HPDE6-E6E7 (cell line): Measurements from ENCODE around the gene INO80D.
"Not testable (repeated sequence)": the region's sequence is repeated elsewhere in the genome, so short reads cannot be mapped to it uniquely, and the experiment has no call there.

Source experiments
- DNase-seq: peaks from one replicate; pipeline ENCODE4 v3.0.0; 2011; ENCODE audit warnings: missing footprints; ENCODE audit errors: extremely low spot score

Gene INO80D

DNA sequence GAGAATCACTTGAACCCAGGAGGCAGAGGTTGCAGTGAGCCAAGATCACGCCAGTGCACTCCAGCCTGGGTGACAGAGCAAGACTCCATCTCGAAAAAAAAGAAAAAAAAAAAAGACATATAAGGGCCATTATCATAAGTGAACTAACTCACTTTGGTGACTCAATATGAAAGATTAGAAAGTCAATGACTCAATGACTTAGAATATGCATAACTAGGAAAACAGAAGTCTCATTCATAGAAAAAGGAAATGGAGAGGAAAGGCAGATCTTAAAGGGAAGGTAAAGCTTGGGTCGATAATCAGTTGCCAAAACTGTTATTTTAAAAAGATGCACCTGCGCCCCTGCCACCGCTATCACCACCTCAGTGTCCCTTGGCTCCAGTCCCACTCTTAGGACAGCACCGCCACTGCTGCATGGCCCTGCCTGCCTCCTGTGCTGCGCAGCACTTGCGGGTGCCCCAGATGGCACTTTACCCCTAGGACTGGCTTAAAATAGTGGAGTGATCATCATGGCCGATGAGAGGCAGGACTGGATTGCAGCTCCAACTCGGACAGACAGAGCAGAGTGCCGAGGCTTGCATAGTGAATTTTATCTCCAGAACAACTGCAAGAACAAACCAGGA is 54.7 kb downstream of the INO80D start:
- DNase-seq: peak; percentile 6

DNA sequence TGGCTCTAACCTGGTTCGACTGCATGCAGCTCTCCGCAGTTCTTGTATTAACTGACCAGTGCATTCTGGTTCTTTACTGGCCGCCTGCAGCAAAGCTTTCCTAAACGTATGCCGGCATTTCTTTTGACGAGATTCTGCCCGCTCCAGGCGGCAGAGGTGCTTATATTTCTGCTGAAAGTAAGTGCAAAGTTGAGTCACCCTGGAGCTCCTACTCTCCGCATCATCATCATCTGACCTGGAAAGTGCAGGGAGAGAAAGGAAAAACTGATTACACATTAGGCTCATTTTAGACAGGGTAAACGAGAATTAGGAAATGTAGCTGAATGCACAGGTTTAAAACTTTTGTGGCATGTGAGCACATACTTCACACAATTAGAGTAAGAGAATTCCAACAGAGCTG is 57.9 kb downstream of the INO80D start:
- no peak for DNase-seq

DNA sequence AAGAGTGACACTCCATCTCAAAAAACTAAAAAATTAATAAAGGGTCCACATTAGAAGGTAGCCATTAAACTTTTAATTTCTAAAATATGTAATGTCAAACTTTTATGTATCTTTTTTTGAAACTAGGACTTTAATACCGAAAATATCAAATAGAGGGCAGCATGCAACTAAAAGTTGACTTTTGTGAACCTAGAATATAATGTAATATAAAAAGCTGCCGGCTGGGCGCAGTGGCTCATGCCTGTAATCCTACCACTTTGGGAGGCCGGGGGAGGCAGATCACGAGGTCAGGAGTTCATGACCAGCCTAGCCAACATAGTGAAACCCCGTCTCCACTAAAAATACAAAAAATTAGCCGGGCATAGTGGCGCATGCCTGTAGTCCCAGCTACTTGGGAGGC is 62.8 kb downstream of the INO80D start:
- no peak for DNase-seq

DNA sequence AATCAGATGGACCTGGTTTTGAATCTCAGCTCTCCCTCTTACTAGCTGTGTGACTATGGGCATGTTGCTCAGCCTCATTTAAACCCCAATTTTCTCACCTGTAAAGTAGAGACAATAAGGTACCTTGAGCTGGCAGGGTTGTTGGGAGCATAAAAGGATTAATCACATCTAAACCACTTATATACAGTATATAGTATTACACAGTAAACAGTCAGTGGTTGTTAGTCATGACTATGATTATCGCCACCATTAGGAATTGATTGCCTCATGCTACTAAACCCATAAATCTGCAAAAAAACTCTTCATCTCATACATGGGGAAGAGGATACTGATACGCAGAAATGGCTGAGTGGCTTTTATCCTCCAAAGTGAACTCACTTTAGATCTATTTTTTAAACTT is 65.8 kb downstream of the INO80D start:
- no peak for DNase-seq

DNA sequence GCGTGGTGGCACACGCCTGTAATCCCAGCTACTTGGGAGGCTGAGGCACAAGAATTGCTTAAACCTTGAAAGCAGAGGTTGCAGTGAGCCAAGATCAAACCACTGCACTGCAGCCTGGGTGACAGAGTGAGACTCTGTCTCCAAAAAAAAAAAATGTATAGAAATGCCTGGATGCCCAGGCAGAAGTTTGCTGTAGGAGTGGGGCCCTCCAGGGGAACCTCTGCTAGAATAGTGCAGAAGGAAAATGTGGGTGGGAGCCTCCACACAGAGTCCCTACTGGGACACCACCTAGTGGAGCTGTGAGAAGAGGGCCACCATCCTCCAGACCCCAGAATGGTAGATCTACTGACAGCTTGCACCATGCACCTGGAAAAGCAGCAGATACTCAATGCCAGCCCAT is 70.2 kb downstream of the INO80D start:
- DNase-seq: not testable (repeated sequence)

DNA sequence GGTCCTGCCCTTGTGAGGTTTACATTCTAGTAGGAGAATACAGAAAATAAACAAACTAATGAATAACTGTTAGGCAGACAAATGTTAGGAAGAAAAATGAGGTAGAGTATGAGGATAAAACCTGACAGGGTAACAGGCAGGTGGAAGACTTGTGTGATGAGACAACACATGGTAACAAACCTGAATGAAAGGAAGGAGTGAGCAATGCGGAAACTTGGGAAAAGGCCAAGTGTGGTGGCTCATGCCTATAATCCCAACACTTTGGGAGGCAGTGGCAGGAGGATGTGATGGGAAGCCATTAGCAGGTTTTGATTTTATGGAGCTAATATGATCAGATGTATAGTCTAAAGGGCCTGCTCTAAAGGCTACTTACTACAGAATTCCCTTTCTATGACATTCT is 74.2 kb downstream of the INO80D start:
- DNase-seq: no peak

DNA sequence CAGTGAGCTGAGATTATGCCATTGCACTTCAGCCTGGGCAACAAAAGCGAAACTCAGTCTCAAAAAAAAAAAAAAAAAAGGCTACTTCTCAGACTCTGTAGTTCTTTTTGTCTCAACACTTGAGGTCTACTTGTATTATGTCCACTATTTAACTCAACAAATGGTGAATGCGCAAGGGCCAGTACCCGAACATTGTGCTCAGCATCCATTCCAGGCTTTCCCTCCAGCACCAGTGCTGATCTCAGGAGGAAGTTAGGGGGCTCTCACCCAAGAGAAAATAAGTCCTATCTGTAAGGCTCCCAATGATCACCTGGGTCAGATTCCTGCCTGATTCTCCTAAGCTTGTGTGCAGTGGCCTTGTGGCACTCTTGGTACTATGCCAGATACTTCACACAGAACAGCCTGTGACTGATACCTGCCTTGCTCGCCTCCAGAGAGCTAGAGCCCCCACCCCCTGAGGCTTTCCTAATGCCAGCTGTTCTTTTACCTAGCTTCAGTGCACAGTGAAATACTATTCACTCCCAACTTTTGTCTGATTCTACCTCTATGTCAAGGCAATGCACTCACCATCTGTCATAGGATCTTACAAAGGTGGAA is 74.9 kb downstream of the INO80D start:
- DNase-seq: no peak

DNA sequence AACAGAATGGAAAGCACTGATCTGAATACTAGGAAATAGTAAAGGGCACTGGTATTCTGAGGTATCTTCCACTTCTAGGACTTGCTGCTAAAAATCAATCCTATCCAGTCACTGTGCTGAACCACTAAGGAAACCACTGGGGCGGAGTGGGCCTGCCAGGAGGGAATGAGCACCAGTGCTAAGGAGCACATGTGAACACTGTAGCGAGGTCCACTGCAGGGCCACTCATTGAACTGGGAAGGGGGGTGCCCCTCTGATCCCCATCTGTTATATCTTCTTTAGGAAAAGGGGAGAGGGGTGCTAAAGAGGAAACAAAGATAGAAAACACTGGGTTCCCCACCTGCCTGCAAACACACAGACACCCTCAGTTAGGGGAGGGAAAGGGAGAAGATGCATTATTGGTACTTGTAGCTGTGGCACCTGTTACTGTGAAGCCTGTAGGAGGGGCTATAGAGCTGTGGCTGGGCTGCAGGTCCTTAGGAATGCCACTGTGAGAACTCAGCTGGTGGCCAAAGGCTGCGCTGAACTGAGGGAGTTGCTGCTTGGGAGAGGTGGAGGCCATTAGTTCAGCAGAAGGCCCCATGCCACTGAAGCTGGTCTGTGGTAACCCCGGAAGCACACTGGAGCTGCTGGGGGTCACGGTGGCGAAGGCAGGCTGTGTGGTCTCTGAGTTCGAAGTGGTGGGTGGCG is 81.8 kb downstream of the INO80D start:
- no peak for DNase-seq

DNA sequence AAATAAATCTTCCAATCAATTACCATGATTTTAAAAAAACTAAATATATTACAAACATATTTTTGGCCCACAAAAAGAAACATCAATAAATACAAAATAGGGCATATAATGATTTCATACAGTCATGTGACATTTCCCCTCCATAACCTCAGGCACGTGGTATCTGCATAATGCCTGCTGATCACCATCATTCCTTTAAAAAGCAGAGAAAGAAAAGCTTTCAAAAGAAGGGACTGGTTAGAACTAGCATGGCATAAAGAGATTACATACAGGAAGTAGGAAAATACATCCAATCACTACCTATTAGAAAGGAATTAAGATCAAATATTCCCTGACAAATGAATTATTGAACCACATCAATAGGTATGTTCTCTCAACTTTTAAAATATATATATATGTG is 83.5 kb downstream of the INO80D start:
- no peak for DNase-seq

DNA sequence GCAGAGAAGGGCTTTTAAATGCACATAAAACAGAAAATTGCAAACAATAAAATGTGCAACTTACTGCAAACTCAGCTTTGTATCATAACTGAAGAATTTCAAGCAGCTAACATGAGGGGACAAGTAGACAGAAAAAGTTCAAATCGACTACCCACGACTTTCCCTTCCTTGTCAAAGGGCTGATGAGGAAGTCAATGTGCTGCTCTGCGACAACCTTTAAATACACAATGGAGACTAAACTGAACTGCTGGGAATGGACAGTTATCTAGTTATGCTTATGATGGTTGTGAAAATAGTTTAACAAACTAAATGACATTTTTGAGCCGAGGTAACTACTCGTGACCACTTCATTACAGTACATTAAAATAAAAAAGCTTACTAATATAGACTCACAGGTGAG is 84.1 kb downstream of the INO80D start:
- no peak for DNase-seq

DNA sequence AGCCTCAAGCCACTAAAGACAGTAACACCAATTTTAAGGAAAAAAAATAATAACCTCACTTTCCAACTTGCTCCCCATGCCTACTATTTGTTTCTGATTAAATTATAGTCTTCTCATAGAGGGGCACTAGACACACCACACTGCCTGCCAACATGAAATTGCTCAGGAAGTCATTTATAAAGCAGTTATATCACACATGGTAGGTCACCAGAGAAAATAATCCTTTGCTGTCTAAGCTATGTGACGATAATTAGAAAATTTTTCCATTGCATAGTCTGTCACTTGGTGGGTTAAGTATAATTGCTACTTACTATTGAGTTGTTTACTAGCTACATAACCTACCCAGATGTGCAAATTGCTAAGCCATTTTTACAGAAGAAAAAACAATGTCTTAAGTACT is 85.2 kb downstream of the INO80D start:
- DNase-seq: no peak

DNA sequence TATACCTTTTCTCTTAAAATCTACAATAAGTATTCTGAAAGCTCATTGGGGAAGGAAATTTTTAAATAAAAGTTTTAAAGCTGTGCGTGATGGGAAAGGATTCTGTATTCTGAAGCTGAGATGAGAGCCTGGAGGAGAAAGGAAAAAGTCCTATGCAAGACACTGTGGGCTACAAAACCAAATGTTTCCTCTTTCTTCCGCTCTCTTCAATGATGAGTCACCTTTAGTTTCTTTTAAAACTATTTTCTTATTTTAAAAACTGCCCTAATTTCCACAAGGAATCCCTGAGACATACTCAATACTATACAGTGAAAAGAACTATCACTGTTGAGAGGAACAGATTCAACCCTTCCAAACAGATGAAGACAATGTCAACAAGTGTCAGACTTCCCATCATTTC is 87.4 kb downstream of the INO80D start:
- no peak for DNase-seq

DNA sequence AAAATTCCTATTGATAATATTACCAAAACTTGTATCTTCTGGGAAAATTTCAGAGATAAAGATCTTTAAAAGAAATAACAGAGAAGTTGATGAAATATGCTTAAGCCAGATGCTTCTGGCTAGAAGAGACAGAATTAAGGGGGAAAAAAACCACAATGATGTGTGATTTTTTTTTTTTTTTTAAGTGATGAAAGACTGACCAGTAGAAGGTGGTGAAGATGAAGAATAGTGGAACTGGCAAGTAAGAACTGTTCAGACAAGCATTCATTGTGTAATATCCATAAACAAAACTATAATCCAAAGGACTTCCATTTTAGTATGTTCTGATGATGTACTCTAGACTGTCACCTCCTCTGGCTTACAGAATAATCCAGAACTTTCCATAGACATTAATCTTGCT is 89.8 kb downstream of the INO80D start:
- DNase-seq: no peak

DNA sequence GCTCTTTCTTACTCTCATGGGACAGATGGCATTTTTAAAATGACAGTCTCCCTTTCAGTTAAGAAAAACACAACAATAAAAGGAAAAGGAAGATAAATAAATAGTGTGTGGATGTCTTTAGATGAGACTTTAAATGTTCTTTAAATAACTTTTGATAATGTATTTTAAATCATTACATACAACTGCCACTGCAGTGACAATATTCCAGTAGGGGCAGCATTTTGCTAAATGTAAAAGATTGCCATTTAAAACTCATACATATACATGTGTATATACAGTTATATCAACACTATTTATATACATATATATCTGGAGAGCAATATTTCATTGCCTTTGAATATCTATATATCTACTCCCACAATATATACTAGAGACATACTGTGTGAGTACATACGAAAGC is 90.7 kb downstream of the INO80D start:
- no peak for DNase-seq

DNA sequence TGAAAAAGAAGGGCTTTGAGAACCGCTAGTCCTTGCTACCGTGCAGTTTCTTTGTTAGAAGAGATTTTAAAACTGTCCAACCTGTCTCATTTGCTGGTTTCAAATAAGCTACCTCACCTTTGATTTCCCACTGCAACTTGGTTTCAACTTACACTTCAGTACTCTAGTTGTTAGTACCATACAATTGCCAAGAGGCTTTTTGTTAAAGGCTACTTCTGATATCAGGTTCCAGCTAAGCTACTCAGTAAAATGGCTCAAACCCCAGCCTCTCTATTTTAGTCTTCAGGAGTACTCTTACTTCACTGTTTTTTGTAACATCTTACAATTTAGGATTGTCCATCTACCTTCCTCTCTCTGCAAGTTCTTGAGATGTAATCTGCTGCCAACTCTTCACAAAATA is 91.6 kb downstream of the INO80D start:
- DNase-seq: no peak

DNA sequence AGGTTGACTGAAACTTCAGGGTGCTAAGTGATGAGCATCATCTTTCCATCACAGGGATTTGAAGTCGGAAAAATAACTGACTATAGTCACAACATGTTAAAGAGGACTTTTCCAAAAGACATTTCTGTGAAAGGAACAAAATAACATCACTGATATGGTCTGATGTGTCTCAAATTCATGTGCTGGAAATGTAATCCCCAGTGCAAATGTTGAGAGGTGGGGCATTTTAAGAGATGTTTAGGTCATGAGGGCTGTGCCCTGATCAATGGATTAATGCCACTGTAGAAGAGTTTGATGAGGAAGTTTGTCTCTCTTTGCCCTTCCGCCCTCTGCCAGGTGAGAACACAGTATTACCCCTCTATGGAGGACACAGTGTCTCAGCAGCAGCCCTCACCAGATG is 95.9 kb downstream of the INO80D start:
- DNase-seq: no peak

DNA sequence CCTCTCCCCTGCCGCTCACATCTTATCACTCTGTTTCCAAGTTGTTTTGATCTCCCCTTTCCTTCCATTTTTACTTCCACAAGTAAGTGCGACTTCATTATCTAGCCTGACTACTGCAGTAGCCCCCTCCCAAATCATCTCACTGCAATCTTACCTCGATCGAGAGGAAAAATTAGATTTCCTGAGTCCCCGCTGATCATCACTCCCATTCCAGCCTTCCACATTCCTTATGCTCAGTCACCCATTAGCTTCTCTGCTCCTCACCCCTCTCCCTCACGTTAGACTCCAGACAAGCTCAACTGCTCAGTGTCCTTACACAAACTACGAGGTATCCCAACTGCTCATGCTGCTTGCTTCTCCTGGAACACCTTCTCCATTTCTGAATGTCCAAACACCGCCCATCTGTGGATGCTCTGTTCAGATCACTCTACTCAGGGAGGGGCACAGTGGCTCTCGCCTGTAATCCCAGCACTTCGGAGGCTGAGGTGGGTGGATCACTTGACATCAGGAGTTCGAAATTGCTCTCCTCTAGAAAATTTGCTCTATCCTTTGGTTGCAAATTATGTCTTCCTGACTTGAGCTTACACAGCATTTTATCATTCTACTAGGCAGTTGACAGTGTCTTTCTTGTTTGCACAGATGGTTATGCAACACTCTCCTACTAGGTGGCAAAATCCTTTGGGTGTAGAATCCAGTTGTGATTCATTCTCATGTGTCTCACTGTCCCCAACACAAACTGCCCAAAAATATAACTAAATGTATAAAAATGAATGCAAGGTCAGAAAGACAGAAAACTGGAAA is 96.5 kb downstream of the INO80D start:
- no peak for DNase-seq

DNA sequence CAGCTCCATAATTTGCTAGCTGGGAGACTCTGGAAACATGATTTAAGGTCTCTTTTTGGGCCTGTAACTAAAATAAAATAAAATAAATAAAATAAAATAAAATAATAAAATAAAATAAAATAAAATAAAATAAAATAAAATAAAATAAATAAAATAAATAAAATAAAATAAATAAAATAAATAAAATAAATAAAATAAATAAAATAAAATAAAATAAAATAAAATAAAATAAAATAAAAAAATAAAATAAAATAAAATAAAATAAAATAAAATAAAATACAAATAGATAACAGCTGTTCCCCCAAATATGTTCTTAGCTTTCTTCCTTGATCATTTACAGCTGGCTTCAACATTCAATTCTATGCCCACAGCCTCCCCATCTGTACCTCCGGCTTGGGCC is 97.3 kb downstream of the INO80D start:
- not testable (repeated sequence) for DNase-seq

DNA sequence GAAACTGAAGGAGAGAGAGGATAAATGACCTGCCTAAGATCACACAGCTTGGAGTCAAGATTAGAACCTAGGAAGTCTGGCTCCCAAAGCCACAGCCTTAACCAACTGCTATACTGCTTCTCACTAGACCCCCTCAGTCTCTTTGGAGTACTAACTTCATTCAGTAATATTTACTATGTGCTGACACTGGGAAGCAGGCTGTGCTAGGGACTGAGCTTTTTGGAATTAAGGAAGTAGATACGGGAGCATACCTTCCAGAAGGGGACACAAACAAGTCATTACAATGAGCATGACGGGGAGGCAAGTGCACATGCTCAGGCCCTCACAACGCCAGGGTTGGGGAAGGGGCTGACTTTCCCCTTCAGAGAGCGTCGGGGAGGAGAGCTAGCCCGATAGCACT is 97.7 kb downstream of the INO80D start:
- DNase-seq: no peak

DNA sequence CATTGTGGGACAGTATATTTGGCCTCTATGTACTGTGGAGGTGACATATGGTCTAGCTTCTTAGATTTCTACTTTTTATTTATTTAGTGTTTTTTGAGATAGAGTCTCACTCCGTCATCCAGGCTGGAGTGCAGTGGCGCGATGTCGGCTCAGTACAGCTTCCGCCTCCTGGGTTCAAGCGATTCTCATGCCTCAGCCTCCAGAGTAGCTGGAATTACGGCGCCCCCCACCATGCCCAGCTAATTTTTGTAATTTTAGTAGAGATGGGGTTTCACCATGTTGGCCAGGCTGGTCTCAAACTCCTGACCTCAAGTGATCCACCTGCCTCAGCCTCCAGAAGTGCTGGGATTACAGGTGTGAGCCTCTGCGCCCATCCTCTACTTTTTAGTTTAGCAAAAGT is 99.6 kb downstream of the INO80D start:
- DNase-seq: not testable (repeated sequence)

DNA sequence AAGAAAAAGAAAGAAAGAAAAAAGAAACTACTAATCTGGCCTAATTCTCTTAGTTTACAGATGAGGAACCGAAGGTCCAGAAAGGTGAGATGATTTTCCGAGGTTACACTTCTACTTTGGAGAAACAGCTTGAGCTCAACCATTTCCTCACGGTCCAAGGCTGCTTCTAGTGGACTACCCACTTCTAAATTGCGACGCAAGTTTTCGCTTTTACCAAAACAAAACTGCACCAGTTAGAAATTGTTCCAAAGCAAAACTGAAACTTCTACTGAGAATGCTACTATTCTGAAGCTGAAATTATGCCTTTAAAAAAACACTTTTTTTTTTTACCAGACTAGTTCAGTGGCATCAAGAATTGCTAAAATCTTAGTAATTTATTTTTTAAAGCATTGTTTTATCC is 101.6 kb downstream of the INO80D start:
- DNase-seq: no peak

DNA sequence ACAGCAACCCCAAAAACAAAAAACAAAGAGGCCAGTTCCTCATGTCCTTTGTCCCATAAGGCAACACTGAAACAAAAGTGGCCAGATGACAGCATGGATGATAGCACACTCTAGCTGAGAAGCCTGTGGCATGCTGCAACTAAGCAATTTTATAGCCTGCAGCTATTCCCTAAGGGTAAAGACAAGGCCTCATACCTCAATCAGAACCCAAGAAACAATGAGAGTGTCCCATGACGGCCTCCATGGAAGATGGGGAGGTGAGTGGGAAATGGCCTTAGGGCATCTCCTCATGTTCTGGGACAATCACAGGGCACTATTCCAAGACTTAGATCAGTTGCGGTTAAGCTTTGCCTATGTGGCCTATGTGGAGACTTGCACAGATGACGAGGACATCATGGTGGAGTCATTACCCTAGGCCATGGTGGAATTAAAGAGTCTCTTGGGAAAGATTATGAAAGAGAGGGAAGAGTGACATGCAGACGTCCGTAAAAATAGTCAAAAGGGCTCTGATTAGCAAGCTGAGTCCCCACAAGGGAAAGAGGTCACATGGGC is 103.1 kb downstream of the INO80D start:
- no peak for DNase-seq
